Naive thymus-derived CD4-positive, alpha-beta T cell (primary cell): ENCODE results near the gene ANKRD13B. TPM values are rescaled to one million over a fixed set of nuclear protein-coding genes. Genes with fewer than 3 reads are reported as not detected.
A peak's percentile ranks its signal among the peaks of the same experiment; 100 is the strongest.

Source experiments
- ATAC-seq: fragments of 150-1000 bp; cut with Tn5 transposase; 2 replicates; pipeline ENCODE4 v1.10.0; 2021; ENCODE audit warnings: mild to moderate bottlenecking, moderate library complexity
- CTCF ChIA-PET: fragments of 350-600 bp; sonication (Branson Sonifier 250); formaldehyde crosslinking; loops from one replicate; lab custom pipeline; 2021; ENCODE audit warnings: antibody characterized with exemption; lab: Charles Lee
- POLR2A ChIA-PET: fragments of 350-600 bp; sonication (Branson Sonifier 250); formaldehyde crosslinking; loops from one replicate; lab custom pipeline; 2021; ENCODE audit warnings: antibody characterized with exemption, inconsistent platforms; lab: Charles Lee
- DNase-seq, 9 donors: peaks; one replicate each; pipeline versions ENCODE4 v3.0.0 to v3.0.0-alpha.2; 2020 to 2022; ENCODE audit warnings: mixed read lengths in 1 of 9
- H3K27ac ChIP-seq: one replicate; pipeline ENCODE4 v1.7.0; 2013; ENCODE audit warnings: mild to moderate bottlenecking, low read depth, low read length, moderate library complexity
- H3K27me3 ChIP-seq, 2 donors: one replicate each; pipeline ENCODE4 v1.7.0; 2013; ENCODE audit warnings: low read length in 2 of 2, mild to moderate bottlenecking in 2 of 2, moderate library complexity in 2 of 2; ENCODE audit not compliant: control insufficient read depth in 2 of 2, insufficient read depth in 2 of 2
- H3K36me3 ChIP-seq, 3 experiments: 1 replicate in 2 of 3; 2 replicates in 1 of 3; pipeline ENCODE4 v1.7.0; 2013; ENCODE audit warnings: low read length in 3 of 3, mild to moderate bottlenecking in 3 of 3, moderate library complexity in 1 of 3; ENCODE audit not compliant: insufficient read depth in 3 of 3, control insufficient read depth in 2 of 3
- H3K4me1 ChIP-seq, 2 donors: one replicate each; pipeline ENCODE4 v1.7.0; 2013; ENCODE audit warnings: low read length in 2 of 2, mild to moderate bottlenecking in 2 of 2, moderate library complexity in 1 of 2; ENCODE audit not compliant: control insufficient read depth in 2 of 2, insufficient read depth in 2 of 2
- H3K4me3 ChIP-seq: 2 replicates; pipeline ENCODE4 v1.7.0; 2013; ENCODE audit warnings: mild to moderate bottlenecking, low read length
- H3K9me3 ChIP-seq, 3 experiments: 1 replicate in 2 of 3; 2 replicates in 1 of 3; pipeline ENCODE4 v1.7.0; 2013; ENCODE audit warnings: low read length in 3 of 3; ENCODE audit not compliant: control insufficient read depth in 2 of 3
- H3K27ac Mint-ChIP-seq, 9 donors: one replicate each; pipeline ENCODE4 v1.8.0; 2020 to 2022; ENCODE audit warnings: mixed read lengths in 9 of 9, mild to moderate bottlenecking in 8 of 9, moderate library complexity in 5 of 9, inconsistent platforms in 2 of 9
- H3K27me3 Mint-ChIP-seq, 5 donors: one replicate each; pipeline ENCODE4 v1.8.0; 2021 to 2022; ENCODE audit warnings: mixed read lengths in 5 of 5, mild to moderate bottlenecking in 1 of 5
- H3K36me3 Mint-ChIP-seq, 5 donors: one replicate each; pipeline ENCODE4 v1.8.0; 2020 to 2022; ENCODE audit warnings: mixed read lengths in 5 of 5, mild to moderate bottlenecking in 3 of 5, inconsistent platforms in 1 of 5
- H3K4me1 Mint-ChIP-seq, 7 donors: one replicate each; pipeline ENCODE4 v1.8.0; 2020 to 2022; ENCODE audit warnings: mixed read lengths in 7 of 7, mild to moderate bottlenecking in 3 of 7, inconsistent platforms in 1 of 7
- H3K4me3 Mint-ChIP-seq, 10 donors: one replicate each; pipeline ENCODE4 v1.8.0; 2020 to 2022; ENCODE audit warnings: mild to moderate bottlenecking in 10 of 10, mixed read lengths in 10 of 10, moderate library complexity in 6 of 10, inconsistent platforms in 2 of 10
- H3K9me3 Mint-ChIP-seq, 11 donors: one replicate each; pipeline ENCODE4 v1.8.0; 2020 to 2022; ENCODE audit warnings: mixed read lengths in 11 of 11, mild to moderate bottlenecking in 4 of 11, inconsistent platforms in 1 of 11, moderate library complexity in 1 of 11
- intact Hi-C, 2 donors: fragments of 100-400 bp; cut with micrococcal nuclease; formaldehyde crosslinking; loops; one replicate each; pipeline ENCODE4 v1.15.1; 2023
- polyA plus RNA-seq, 2 donors: library from polyadenylated mRNA; unstranded; fragments of 300-500 nt; fragmentation: Illumina TruSeq; gene quantifications; one replicate each; pipeline ENCODE4 v1.2.3, GENCODE V29; 2021
- total RNA-seq, 6 experiments: library from RNA in 5 of 6; stranded (reverse) in 5 of 6; gene quantifications; 1 replicate in 5 of 6; 2 replicates in 1 of 6; pipeline ENCODE4 v1.2.3 and lab custom pipeline; 2021 to 2026

ANKRD13B gene
- total and polyA plus RNA-seq, 7 experiments from 2014 or later, result 0.51 to 9.8 (median 1.2) TPM; not detected in 1

GRCh38 chr17:29620271-29620670 lies 27.3 kb downstream of the ANKRD13B start:
- ChIA-PET CTCF (interaction anchor here (6.4 kb wide), 1 partner anchor 158 kb away, joined by 37 read pairs; no protein-coding TSS in a partner anchor), POLR2A (interaction anchor here (1.7 to 1.8 kb wide), 3 partner anchors 32 to 159 kb away, joined by 3 to 5 read pairs (median 3); partner anchors contain the start of gene GIT1)
- ATAC-seq (no peak), DNase-seq (no peak)
- Histone ChIP-seq H3K36me3 (no peaks in the 10 kb centered on the region), H3K9me3 (no peaks in the 10 kb centered on the region), H3K27ac (no peak overlapping the region), H3K27me3 (no peaks in the 10 kb centered on the region), H3K4me3 (no peak overlapping the region), H3K4me1 (peaks cover 23 to 33% of the 10 kb centered on the region in 2 donors)
- no peaks in the 10 kb centered on the region for H3K36me3 Mint-ChIP-seq
- H3K9me3 Mint-ChIP-seq, result no peaks in the 10 kb centered on the region
- H3K27ac Mint-ChIP-seq, result no peak overlapping the region
- intact Hi-C loops, result no loop called here
- peak overlapping the region in 1 of 10 donors; percentile 23 for H3K4me3 Mint-ChIP-seq
- peaks cover 0 to 21% (median 0%) of the 10 kb centered on the region in 5 donors for H3K27me3 Mint-ChIP-seq
- H3K4me1 Mint-ChIP-seq, result peaks cover 23 to 63% (median 44%) of the 10 kb centered on the region in 7 donors

- Mint-ChIP-seq H3K9me3 (no peaks in the 10 kb centered on the region), H3K27ac (no peak overlapping the region), H3K4me3 (peak overlapping the region; percentile 23 to 84 (median 61)), H3K36me3 (peaks cover 0 to 4% (median 0%) of the 10 kb centered on the region in 5 donors), H3K4me1 (peaks cover 22 to 58% (median 47%) of the 10 kb centered on the region in 7 donors), H3K27me3 (peaks cover 0 to 19% (median 0%) of the 10 kb centered on the region in 5 donors)
- Histone ChIP-seq H3K27me3 (no peaks in the 10 kb centered on the region), H3K4me1 (peaks cover 23 to 31% of the 10 kb centered on the region in 2 donors), H3K27ac (no peak overlapping the region), H3K4me3 (no peak overlapping the region), H3K9me3 (no peaks in the 10 kb centered on the region), H3K36me3 (no peaks in the 10 kb centered on the region)
- ATAC-seq (no peak), DNase-seq (no peak)
- intact Hi-C loops, result no loop called here
- CTCF ChIA-PET, result interaction anchor here (0.7 to 1.1 kb wide), 2 partner anchors 21 to 42 kb away, joined by 3 read pairs; no protein-coding TSS in a partner anchor
- POLR2A ChIA-PET, result interaction anchor here (1.7 to 1.8 kb wide), 2 partner anchors 33 to 53 kb away, joined by 3 to 5 read pairs; partner anchors contain the start of gene GIT1
These were observed 28.0 kb downstream of the ANKRD13B start for GRCh38 chr17:29620779-29621500.

GRCh38 chr17:29621751-29622194 lies 28.8 kb downstream of the ANKRD13B start:
- no peak for ATAC-seq
- no peaks in the 10 kb centered on the region for H3K36me3 ChIP-seq
- H3K27me3 ChIP-seq, result no peaks in the 10 kb centered on the region
- Mint-ChIP-seq H3K36me3 (peaks cover 0 to 4% (median 0%) of the 10 kb centered on the region in 5 donors), H3K4me3 (peak overlapping the region; percentile 61 to 85 (median 76)), H3K4me1 (peaks cover 16 to 52% (median 41%) of the 10 kb centered on the region in 7 donors), H3K27me3 (peaks cover 0 to 14% (median 0%) of the 10 kb centered on the region in 5 donors), H3K27ac (peak overlapping the region in 1 of 9 donors; percentile 53), H3K9me3 (no peaks in the 10 kb centered on the region)
- CTCF ChIA-PET, result interaction anchor here (0.7 to 1.1 kb wide), 2 partner anchors 21 to 43 kb away, joined by 3 read pairs; no protein-coding TSS in a partner anchor
- peaks cover 14 to 23% of the 10 kb centered on the region in 2 donors for H3K4me1 ChIP-seq
- POLR2A ChIA-PET, result interaction anchor here (1.7 kb wide), 1 partner anchor 54 kb away, joined by 3 read pairs; no protein-coding TSS in a partner anchor
- no peak overlapping the region for H3K27ac ChIP-seq
- H3K4me3 ChIP-seq, result peak overlapping the region; percentile 68
- H3K9me3 ChIP-seq, result no peaks in the 10 kb centered on the region
- DNase-seq, result no peak
- intact Hi-C loops, result no loop called here

GRCh38 chr17:29622337-29623282 lies 29.7 kb downstream of the ANKRD13B start, which contains the start of gene CORO6:
Gene CORO6, minus strand, starts transcription at chr17:29622912. Its CDS starts 1,491 bp downstream, at chr17:29621421.
- POLR2A ChIA-PET, result interaction anchor here (0.8 to 1.0 kb wide), 5 partner anchors 9 to 155 kb away, joined by 3 to 5 read pairs (median 3); no protein-coding TSS in a partner anchor
- Histone ChIP-seq H3K4me1 (peaks cover 6 to 15% of the 10 kb centered on the region in 2 donors), H3K4me3 (peak within 1 kb of the TSS; percentile 68), H3K9me3 (no peaks in the 10 kb centered on the region), H3K27me3 (no peaks in the 10 kb centered on the region), H3K27ac (peak within 1 kb of the TSS; percentile 27), H3K36me3 (no peaks in the 10 kb centered on the region)
- ATAC-seq (peak; percentile 76), DNase-seq (peak; percentile 49 to 78 (median 63))
- intact Hi-C loops, result no loop called here
- CTCF ChIA-PET, result interaction anchor here (0.8 to 1.1 kb wide), 2 partner anchors 17 to 20 kb away, joined by 3 read pairs; no protein-coding TSS in a partner anchor
- Mint-ChIP-seq H3K4me1 (peaks cover 12 to 46% (median 35%) of the 10 kb centered on the region in 7 donors), H3K9me3 (no peaks in the 10 kb centered on the region), H3K27me3 (peaks cover 0 to 10% (median 0%) of the 10 kb centered on the region in 5 donors), H3K36me3 (peaks cover 0 to 4% (median 0%) of the 10 kb centered on the region in 5 donors), H3K27ac (peak within 1 kb of the TSS; percentile 13 to 88 (median 56)), H3K4me3 (peak within 1 kb of the TSS; percentile 63 to 85 (median 78))

- H3K36me3 Mint-ChIP-seq, result peaks cover 0 to 4% (median 0%) of the 10 kb centered on the region in 5 donors
- H3K27me3 Mint-ChIP-seq, result peaks cover 0 to 10% (median 0%) of the 10 kb centered on the region in 5 donors
- H3K36me3 ChIP-seq, result peaks cover 0 to 1% (median 0%) of the 10 kb centered on the region in 3 experiments
- no peaks in the 10 kb centered on the region for H3K9me3 Mint-ChIP-seq
- intact Hi-C loops, result no loop called here
- H3K4me3 Mint-ChIP-seq, result peak overlapping the region; percentile 63 to 85 (median 78)
- no peak for DNase-seq
- no peak for ATAC-seq
- H3K4me1 Mint-ChIP-seq, result peaks cover 12 to 47% (median 38%) of the 10 kb centered on the region in 7 donors
- H3K9me3 ChIP-seq, result no peaks in the 10 kb centered on the region
- H3K27me3 ChIP-seq, result no peaks in the 10 kb centered on the region
- ChIA-PET POLR2A (interaction anchor here (0.8 to 1.0 kb wide), 5 partner anchors 10 to 154 kb away, joined by 3 to 5 read pairs (median 3); no protein-coding TSS in a partner anchor), CTCF (interaction anchor here (0.8 kb wide), 1 partner anchor 16 kb away, joined by 3 read pairs; no protein-coding TSS in a partner anchor)
- peaks cover 4 to 13% of the 10 kb centered on the region in 2 donors for H3K4me1 ChIP-seq
- no peak overlapping the region for H3K27ac ChIP-seq
- peak overlapping the region; percentile 68 for H3K4me3 ChIP-seq
- peak overlapping the region in 8 of 9 donors; percentile 13 to 88 (median 48) for H3K27ac Mint-ChIP-seq
These were observed 30.3 kb downstream of the ANKRD13B start for GRCh38 chr17:29623283-29623647.
